HEK293T (cell line): Measurements from ENCODE around the gene MMP17.

Experiments used
- CTCF ChIA-PET: fragments of 350-600 bp; formaldehyde crosslinking; extraction: SDS; loops from one replicate; lab custom pipeline; 2021; ENCODE audit warnings: antibody characterized with exemption, inconsistent platforms; lab: Yijun Ruan, JAX
- POLR2A ChIA-PET: fragments of 350-600 bp; formaldehyde crosslinking; extraction: SDS; loops from one replicate; lab custom pipeline; 2020; ENCODE audit warnings: antibody characterized with exemption, inconsistent platforms; lab: Yijun Ruan, JAX
- DNase-seq: peaks from one replicate; pipeline ENCODE4 v3.0.0; 2012; ENCODE audit warnings: mixed read lengths; ENCODE audit errors: extremely low spot score
- ARNT ChIP-seq: fragments of 450-650 bp; IDR thresholded peaks from 2 replicates; pipeline ENCODE4 v1.6.1; 2017; ENCODE audit warnings: mild to moderate bottlenecking
- BHLHE40 ChIP-seq: fragments of 450-650 bp; IDR thresholded peaks from 2 replicates; pipeline ENCODE4 v1.6.1; 2016; ENCODE audit warnings: mild to moderate bottlenecking, moderate library complexity, borderline replicate concordance
- CTBP1 ChIP-seq: fragments of 450-650 bp; IDR thresholded peaks from 2 replicates; pipeline ENCODE4 v1.6.1; 2016; ENCODE audit warnings: borderline replicate concordance
- ELF4 ChIP-seq: fragments of 450-650 bp; IDR thresholded peaks from 2 replicates; pipeline ENCODE4 v1.6.1; 2017; ENCODE audit warnings: antibody characterized with exemption
- FOXA1 ChIP-seq: fragments of 450-650 bp; IDR thresholded peaks from 2 replicates; pipeline ENCODE4 v1.6.1; 2016; ENCODE audit warnings: mild to moderate bottlenecking
- FOXK2 ChIP-seq: fragments of 450-650 bp; IDR thresholded peaks from 2 replicates; pipeline ENCODE4 v1.6.1; 2016; ENCODE audit warnings: mild to moderate bottlenecking
- FOXM1 ChIP-seq: fragments of 450-650 bp; IDR thresholded peaks from 2 replicates; pipeline ENCODE4 v1.6.1; 2017; ENCODE audit warnings: mild to moderate bottlenecking, borderline replicate concordance
- HDGF ChIP-seq: fragments of 450-650 bp; IDR thresholded peaks from 2 replicates; pipeline ENCODE4 v1.6.1; 2017; ENCODE audit warnings: antibody characterized with exemption, borderline replicate concordance
- L3MBTL2 ChIP-seq: fragments of 450-650 bp; conservative IDR thresholded peaks from 2 replicates; pipeline ENCODE4 v1.6.1; 2016; ENCODE audit warnings: mild to moderate bottlenecking
- LEF1 ChIP-seq: fragments of 450-650 bp; IDR thresholded peaks from 2 replicates; pipeline ENCODE4 v1.6.1; 2017; ENCODE audit warnings: mild to moderate bottlenecking, borderline replicate concordance
- NFRKB ChIP-seq: fragments of 450-650 bp; IDR thresholded peaks from 2 replicates; pipeline ENCODE4 v1.6.1; 2016; ENCODE audit warnings: mild to moderate bottlenecking, moderate library complexity
- SP1 ChIP-seq: fragments of 450-650 bp; IDR thresholded peaks from 2 replicates; pipeline ENCODE4 v1.6.1; 2017
- SUZ12 ChIP-seq: fragments of 450-650 bp; IDR thresholded peaks from 2 replicates; pipeline ENCODE4 v1.6.1; 2016; ENCODE audit warnings: mild to moderate bottlenecking
- TARDBP ChIP-seq: fragments of 450-650 bp; IDR thresholded peaks from 2 replicates; pipeline ENCODE4 v1.6.1; 2016
- ZNF384 ChIP-seq: fragments of 450-650 bp; IDR thresholded peaks from 2 replicates; pipeline ENCODE4 v1.6.1; 2016
- TF ChIP-seq, protein P1 (sequence below): fragments of 450-650 bp; IDR thresholded peaks from 2 replicates; pipeline ENCODE4 v1.6.1; 2016

Gene MMP17

DNA sequence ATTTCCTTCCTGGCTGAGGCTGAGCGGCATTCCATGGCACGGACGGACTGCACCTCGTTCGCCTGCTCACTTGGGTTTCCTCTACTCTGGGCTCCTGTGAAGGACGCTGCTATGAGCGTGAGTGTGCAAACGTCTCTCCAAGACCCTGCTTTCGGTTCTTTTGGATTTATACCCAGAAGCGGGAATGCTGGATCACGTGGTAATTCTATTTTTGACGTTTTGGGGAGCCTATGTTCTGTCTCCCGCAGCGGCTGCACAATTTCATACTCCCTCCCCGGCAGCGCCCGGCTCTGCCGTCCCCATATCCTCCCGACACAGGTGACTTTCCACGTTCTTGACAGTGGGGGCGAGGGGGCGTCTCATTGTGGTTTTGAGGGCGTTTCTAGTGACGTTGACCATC, 20.6 kb downstream of the MMP17 start:
- ChIA-PET POLR2A (no interaction called here), CTCF (no interaction called here)
- no peak for DNase-seq
- no peak for TF ChIP-seq FOXM1
- no peak for TF ChIP-seq ZNF384

DNA sequence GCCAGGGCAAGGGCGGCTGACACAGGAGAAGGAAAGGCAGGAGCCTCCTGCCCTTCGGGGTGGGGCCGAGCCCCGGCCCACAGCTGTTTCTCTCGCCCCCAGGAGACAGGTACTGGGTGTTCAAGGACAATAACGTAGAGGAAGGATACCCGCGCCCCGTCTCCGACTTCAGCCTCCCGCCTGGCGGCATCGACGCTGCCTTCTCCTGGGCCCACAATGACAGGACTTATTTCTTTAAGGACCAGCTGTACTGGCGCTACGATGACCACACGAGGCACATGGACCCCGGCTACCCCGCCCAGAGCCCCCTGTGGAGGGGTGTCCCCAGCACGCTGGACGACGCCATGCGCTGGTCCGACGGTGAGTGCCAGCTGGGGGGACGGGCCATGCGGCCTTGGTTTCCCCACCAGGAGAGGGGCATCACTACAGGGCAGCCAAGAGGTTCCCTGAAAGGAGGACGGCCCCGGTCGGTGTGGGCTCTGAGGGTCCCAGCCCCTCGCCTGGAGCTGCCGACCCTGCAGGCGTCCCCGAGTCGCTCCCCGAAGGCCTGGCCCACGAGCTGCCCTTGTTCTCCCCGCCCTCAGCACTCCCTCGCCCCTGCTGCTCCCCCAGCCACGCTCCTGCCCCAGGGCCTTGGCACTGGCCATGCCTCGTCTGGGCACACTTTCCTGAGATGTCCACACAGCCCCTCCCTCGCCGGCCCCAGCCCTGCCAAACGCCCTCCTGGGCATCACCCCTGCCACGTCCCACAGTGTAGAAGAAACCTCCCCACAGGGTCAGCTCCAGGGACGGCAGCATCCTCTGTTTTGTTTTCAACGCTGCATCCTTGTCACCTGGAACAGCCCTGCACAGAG, 21.7 kb downstream of the MMP17 start:
- POLR2A ChIA-PET, result no interaction called here
- no peak for TF ChIP-seq L3MBTL2
- TF ChIP-seq SP1, result no peak
- TF ChIP-seq FOXK2, result no peak
- no peak for TF ChIP-seq TARDBP
- no peak for TF ChIP-seq FOXM1
- no peak for TF ChIP-seq ELF4
- no peak for DNase-seq
- CTCF ChIA-PET, result no interaction called here

DNA sequence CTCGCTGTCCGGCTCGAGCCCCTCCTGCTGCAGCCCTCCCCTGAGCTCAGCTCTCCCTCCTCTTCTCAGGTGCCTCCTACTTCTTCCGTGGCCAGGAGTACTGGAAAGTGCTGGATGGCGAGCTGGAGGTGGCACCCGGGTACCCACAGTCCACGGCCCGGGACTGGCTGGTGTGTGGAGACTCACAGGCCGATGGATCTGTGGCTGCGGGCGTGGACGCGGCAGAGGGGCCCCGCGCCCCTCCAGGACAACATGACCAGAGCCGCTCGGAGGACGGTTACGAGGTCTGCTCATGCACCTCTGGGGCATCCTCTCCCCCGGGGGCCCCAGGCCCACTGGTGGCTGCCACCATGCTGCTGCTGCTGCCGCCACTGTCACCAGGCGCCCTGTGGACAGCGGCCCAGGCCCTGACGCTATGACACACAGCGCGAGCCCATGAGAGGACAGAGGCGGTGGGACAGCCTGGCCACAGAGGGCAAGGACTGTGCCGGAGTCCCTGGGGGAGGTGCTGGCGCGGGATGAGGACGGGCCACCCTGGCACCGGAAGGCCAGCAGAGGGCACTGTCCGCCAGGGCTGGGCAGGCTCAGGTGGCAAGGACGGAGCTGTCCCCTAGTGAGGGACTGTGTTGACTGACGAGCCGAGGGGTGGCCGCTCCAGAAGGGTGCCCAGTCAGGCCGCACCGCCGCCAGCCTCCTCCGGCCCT, 22.8 kb downstream of the MMP17 start:
- POLR2A ChIA-PET, result no interaction called here
- CTCF ChIA-PET, result interaction anchor here (0.6 kb wide), 1 partner anchor 151 kb away, joined by 4 read pairs; no protein-coding TSS in a partner anchor
- DNase-seq, result no peak
- TF ChIP-seq FOXM1, result no peak
- no peak for TF ChIP-seq TARDBP
- no peak for TF ChIP-seq BHLHE40
- no peak for TF ChIP-seq NFRKB
- TF ChIP-seq ARNT, result no peak
- TF ChIP-seq, protein P1, sequence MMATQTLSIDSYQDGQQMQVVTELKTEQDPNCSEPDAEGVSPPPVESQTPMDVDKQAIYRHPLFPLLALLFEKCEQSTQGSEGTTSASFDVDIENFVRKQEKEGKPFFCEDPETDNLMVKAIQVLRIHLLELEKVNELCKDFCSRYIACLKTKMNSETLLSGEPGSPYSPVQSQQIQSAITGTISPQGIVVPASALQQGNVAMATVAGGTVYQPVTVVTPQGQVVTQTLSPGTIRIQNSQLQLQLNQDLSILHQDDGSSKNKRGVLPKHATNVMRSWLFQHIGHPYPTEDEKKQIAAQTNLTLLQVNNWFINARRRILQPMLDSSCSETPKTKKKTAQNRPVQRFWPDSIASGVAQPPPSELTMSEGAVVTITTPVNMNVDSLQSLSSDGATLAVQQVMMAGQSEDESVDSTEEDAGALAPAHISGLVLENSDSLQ, result no peak
- TF ChIP-seq SUZ12, result no peak
- no peak for TF ChIP-seq ZNF384

DNA sequence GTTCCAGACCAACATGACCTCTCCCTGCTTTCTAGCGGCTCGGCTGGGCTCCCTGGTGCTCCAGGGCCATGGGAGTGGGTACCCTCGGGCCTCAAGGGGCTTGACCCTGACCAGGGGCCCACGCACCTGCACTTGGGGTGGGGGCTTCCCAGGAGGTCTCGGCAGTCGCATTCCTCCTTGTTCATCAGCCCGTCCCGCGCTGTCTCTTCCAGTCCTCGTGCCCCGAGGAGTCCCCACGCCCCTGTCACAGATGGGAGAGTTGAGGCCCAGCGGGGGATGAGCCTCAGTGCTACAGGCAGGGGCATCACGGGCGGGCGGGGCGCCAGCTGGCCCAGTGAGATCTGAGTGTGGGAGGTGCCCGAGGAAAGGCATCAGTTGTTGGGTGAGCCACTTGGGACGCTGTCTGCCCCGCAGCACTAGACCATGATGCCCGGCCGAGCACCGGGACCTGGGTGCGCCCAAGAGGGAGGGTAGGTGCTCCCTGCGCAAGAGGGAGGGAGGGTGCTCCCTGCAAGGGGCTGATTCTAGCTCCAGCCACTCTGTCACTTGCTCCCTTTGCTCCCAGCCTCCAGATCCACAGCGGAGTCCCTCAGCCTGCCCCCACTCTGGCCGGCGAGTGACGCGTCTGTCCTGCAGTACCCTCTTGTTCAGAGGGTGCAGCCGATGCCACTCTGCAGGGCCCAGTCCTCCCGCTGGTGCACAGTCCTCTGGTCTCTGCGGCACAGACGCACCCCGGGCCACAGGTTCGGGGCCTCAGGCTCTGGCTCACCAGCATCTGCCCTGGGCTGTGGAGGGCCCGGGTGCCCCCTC, 23.8 kb downstream of the MMP17 start:
- ChIA-PET POLR2A (no interaction called here), CTCF (interaction anchor here (0.6 kb wide), 1 partner anchor 150 kb away, joined by 4 read pairs; no protein-coding TSS in a partner anchor)
- no peak for DNase-seq
- TF ChIP-seq TARDBP, result no peak
- TF ChIP-seq HDGF, result no peak
- TF ChIP-seq FOXM1, result no peak
- no peak for TF ChIP-seq SP1
- TF ChIP-seq ELF4, result no peak
- no peak for TF ChIP-seq FOXA1
- TF ChIP-seq ZNF384, result no peak
- TF ChIP-seq, protein P1, result no peak
- TF ChIP-seq L3MBTL2, result no peak

DNA sequence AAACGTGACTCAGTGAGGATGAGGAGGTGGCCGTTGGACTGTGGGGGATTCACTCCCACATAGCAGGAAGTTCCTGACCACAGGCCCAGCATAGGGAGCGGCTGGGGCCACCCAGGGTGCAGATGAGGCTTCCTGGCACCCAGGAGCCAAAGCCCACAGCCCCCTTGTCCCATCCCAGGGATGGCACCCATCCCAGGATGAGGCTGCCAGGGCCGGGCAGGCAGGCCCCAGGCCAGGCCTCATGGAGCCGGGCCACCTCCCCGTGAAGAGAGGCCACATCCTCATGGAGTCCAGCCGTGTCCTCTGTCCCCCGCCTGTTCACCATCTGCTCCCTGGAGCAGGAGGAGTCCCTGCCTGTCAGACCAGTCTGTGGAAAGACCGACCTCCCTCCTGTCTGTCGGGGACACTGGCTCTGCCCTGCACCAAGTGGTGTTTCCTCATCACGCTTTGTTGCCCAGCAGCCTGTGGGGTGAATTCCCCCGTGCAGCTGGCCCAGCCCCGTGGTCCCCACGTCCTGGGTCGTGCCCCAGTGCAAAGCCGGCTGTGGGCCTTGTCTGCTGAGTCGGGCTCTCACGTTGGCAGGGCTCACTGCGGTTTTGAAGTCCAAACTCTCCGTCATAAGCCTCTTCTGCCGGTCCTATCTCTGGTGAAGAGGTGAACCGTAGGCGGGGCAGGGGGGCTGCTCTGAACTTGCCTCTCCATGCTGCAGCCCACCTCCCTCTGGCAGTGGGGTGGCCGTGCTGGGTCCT, 24.5 kb downstream of the MMP17 start:
- CTCF ChIA-PET, result no interaction called here
- POLR2A ChIA-PET, result no interaction called here
- TF ChIP-seq FOXA1, result no peak
- no peak for TF ChIP-seq SP1
- TF ChIP-seq L3MBTL2, result no peak
- TF ChIP-seq CTBP1, result no peak
- TF ChIP-seq FOXK2, result no peak
- TF ChIP-seq ELF4, result no peak
- no peak for TF ChIP-seq FOXM1
- no peak for TF ChIP-seq HDGF
- TF ChIP-seq ARNT, result no peak
- TF ChIP-seq LEF1, result no peak
- no peak for TF ChIP-seq BHLHE40
- TF ChIP-seq, protein P1, result no peak
- DNase-seq, result no peak
